WTC11 (cell line): ENCODE measurements around the gene ZNF3. TPM values are rescaled to one million over a fixed set of nuclear protein-coding genes. Genes with fewer than 3 reads are reported as not detected.

Source experiments
- ATF1 ChIP-seq: sonication (generic); formaldehyde crosslinking; IDR thresholded peaks from 2 replicates; pipeline ENCODE4 v1.8.1; 2023; ENCODE audit warnings: mild to moderate bottlenecking, moderate library complexity, missing genetic modification reagents
- ATF3 ChIP-seq: sonication (generic); formaldehyde crosslinking; conservative IDR thresholded peaks from 2 replicates; pipeline ENCODE4 v1.8.1; 2022; ENCODE audit warnings: mild to moderate bottlenecking, missing genetic modification reagents
- CDX4 ChIP-seq: fragments of 250-450 bp; sonication (Bioruptor Pico); IDR thresholded peaks from 2 replicates; pipeline ENCODE4 v1.9.0; 2021; ENCODE audit warnings: moderate library complexity, mild to moderate bottlenecking, inconsistent platforms, borderline replicate concordance
- CTCF ChIP-seq: fragments of 200-600 bp; IDR thresholded peaks from 2 replicates; pipeline ENCODE4 v1.8.0; 2022; ENCODE audit warnings: antibody characterized with exemption
- E2F5 ChIP-seq: sonication (generic); formaldehyde crosslinking; IDR thresholded peaks from 2 replicates; pipeline ENCODE4 v1.8.1; 2022; ENCODE audit warnings: mild to moderate bottlenecking, moderate library complexity, missing genetic modification reagents
- ELF4 ChIP-seq: sonication (generic); formaldehyde crosslinking; IDR thresholded peaks from 2 replicates; pipeline ENCODE4 v1.8.1; 2022; ENCODE audit warnings: low read depth, mild to moderate bottlenecking, moderate library complexity, missing genetic modification reagents
- FOXK1 ChIP-seq: sonication (generic); formaldehyde crosslinking; IDR thresholded peaks from 2 replicates; pipeline ENCODE4 v1.8.0; 2022; ENCODE audit warnings: mild to moderate bottlenecking, moderate library complexity, missing genetic modification reagents
- GABPB1 ChIP-seq: sonication (generic); formaldehyde crosslinking; IDR thresholded peaks from 2 replicates; pipeline ENCODE4 v1.8.1; 2023; ENCODE audit warnings: mild to moderate bottlenecking, missing genetic modification reagents
- GRHL2 ChIP-seq: fragments of 250-450 bp; sonication (Bioruptor Pico); IDR thresholded peaks from 2 replicates; pipeline ENCODE4 v1.8.0; 2022; ENCODE audit warnings: mild to moderate bottlenecking, moderate library complexity; ENCODE audit not compliant: insufficient replicate concordance, severe bottlenecking
- HMGA2 ChIP-seq: fragments of 250-450 bp; sonication (Bioruptor Pico); IDR thresholded peaks from 2 replicates; pipeline ENCODE4 v1.4.0; 2021; ENCODE audit warnings: mild to moderate bottlenecking, moderate library complexity
- JUN ChIP-seq: sonication (generic); formaldehyde crosslinking; IDR thresholded peaks from 2 replicates; pipeline ENCODE4 v1.8.0; 2023; ENCODE audit warnings: mild to moderate bottlenecking, missing genetic modification reagents
- KAT7 ChIP-seq: sonication (generic); formaldehyde crosslinking; IDR thresholded peaks from 2 replicates; pipeline ENCODE4 v1.8.1; 2023; ENCODE audit warnings: missing genetic modification reagents, mild to moderate bottlenecking, borderline replicate concordance
- MXD4 ChIP-seq: fragments of 250-450 bp; sonication (Bioruptor Pico); IDR thresholded peaks from 2 replicates; pipeline ENCODE4 v1.8.0; 2021; ENCODE audit warnings: mild to moderate bottlenecking, moderate library complexity, borderline replicate concordance
- MYBL2 ChIP-seq: sonication (generic); formaldehyde crosslinking; IDR thresholded peaks from 2 replicates; pipeline ENCODE4 v1.8.1; 2023; ENCODE audit warnings: mild to moderate bottlenecking, moderate library complexity, missing genetic modification reagents
- NFATC4 ChIP-seq: fragments of 250-450 bp; sonication (Bioruptor Pico); IDR thresholded peaks from 2 replicates; pipeline ENCODE4 v1.9.0; 2021; ENCODE audit warnings: mild to moderate bottlenecking
- NFE2L1 ChIP-seq: sonication (generic); formaldehyde crosslinking; IDR thresholded peaks from 2 replicates; pipeline ENCODE4 v1.8.1; 2023; ENCODE audit warnings: missing genetic modification reagents
- NFYB ChIP-seq: sonication (generic); formaldehyde crosslinking; conservative IDR thresholded peaks from 2 replicates; pipeline ENCODE4 v1.8.0; 2022; ENCODE audit warnings: low read depth, missing genetic modification reagents
- NR3C1 ChIP-seq: sonication (generic); formaldehyde crosslinking; conservative IDR thresholded peaks from 2 replicates; pipeline ENCODE4 v1.8.1; 2023; ENCODE audit warnings: low read depth, mild to moderate bottlenecking, missing genetic modification reagents
- SMAD3 ChIP-seq: sonication (generic); formaldehyde crosslinking; IDR thresholded peaks from 2 replicates; pipeline ENCODE4 v1.8.0; 2022; ENCODE audit warnings: missing genetic modification reagents, mild to moderate bottlenecking, borderline replicate concordance
- SOX15 ChIP-seq: fragments of 250-450 bp; sonication (Bioruptor Pico); IDR thresholded peaks from 2 replicates; pipeline ENCODE4 v1.9.0; 2021; ENCODE audit warnings: mild to moderate bottlenecking
- TCF7 ChIP-seq: sonication (generic); formaldehyde crosslinking; IDR thresholded peaks from 2 replicates; pipeline ENCODE4 v1.8.0; 2022; ENCODE audit warnings: mild to moderate bottlenecking, low read depth, missing genetic modification reagents, moderate library complexity
- ZBTB21 ChIP-seq: sonication (generic); formaldehyde crosslinking; IDR thresholded peaks from 2 replicates; pipeline ENCODE4 v1.8.1; 2023; ENCODE audit warnings: mild to moderate bottlenecking, missing genetic modification reagents, borderline replicate concordance
- ZNF121 ChIP-seq: sonication (generic); formaldehyde crosslinking; IDR thresholded peaks from 2 replicates; pipeline ENCODE4 v1.8.0; 2023; ENCODE audit warnings: missing genetic modification reagents
- ZNF138 ChIP-seq: sonication (generic); formaldehyde crosslinking; conservative IDR thresholded peaks from 2 replicates; pipeline ENCODE4 v1.8.1; 2022; ENCODE audit warnings: mild to moderate bottlenecking, moderate library complexity, missing genetic modification reagents
- ZNF219 ChIP-seq: sonication (generic); formaldehyde crosslinking; IDR thresholded peaks from 2 replicates; pipeline ENCODE4 v1.8.0; 2023; ENCODE audit warnings: missing genetic modification reagents, mild to moderate bottlenecking, borderline replicate concordance
- ZNF416 ChIP-seq: fragments of 250-450 bp; sonication (Bioruptor Pico); IDR thresholded peaks from 2 replicates; pipeline ENCODE4 v1.9.0; 2021; ENCODE audit warnings: mild to moderate bottlenecking, inconsistent platforms
- ZNF532 ChIP-seq: fragments of 250-450 bp; sonication (Bioruptor Pico); IDR thresholded peaks from 2 replicates; pipeline ENCODE4 v1.9.0; 2021; ENCODE audit warnings: mild to moderate bottlenecking, borderline replicate concordance
- ZNF671 ChIP-seq: fragments of 250-450 bp; sonication (Bioruptor Pico); IDR thresholded peaks from 2 replicates; pipeline ENCODE4 v1.8.0; 2021; ENCODE audit warnings: mild to moderate bottlenecking
- total RNA-seq: library from RNA; stranded (reverse); gene quantifications from 3 replicates; pipeline ENCODE4 v1.2.3, GENCODE V29; 2021

Gene ZNF3
- total RNA-seq, 1 experiment from 2014 or later = 48.3 TPM

GRCh38 chr7:100126239-100126930, 44.9 kb upstream of the ZNF3 start (continued):
- no peak for TF ChIP-seq HMGA2 (CRISPR knock-in tag)
- TF ChIP-seq NFE2L1 = 0 out of 2 replicates have a peak, but pooled peaks have one; percentile 47
- TF ChIP-seq SMAD3 = no peak; the same call in 1 of the 2 replicates
- no peak for TF ChIP-seq ZNF671 (CRISPR knock-in tag)
- no peak for TF ChIP-seq ZNF219 (CRISPR knock-in tag)
- no peak for TF ChIP-seq ELF4 (CRISPR knock-in tag)
- no peak for TF ChIP-seq JUN (CRISPR knock-in tag)
- TF ChIP-seq NR3C1 (CRISPR knock-in tag) = no peak
- peak; percentile 54; the same call in 1 of the 2 replicates for TF ChIP-seq ZNF121
- TF ChIP-seq GRHL2 (CRISPR knock-in tag) = no peak
- no peak for TF ChIP-seq ZNF138 (CRISPR knock-in tag)
- no peak for TF ChIP-seq NFATC4
- no peak for TF ChIP-seq MXD4 (CRISPR knock-in tag)
- TF ChIP-seq CDX4 (CRISPR knock-in tag) = no peak
- 0 out of 2 replicates have a peak, but pooled peaks have one; percentile 53 for TF ChIP-seq E2F5 (CRISPR knock-in tag)
- TF ChIP-seq MYBL2 (CRISPR knock-in tag) = no peak
- TF ChIP-seq ATF1 (CRISPR knock-in tag) = no peak
- TF ChIP-seq GABPB1 (CRISPR knock-in tag) = no peak
- TF ChIP-seq ATF3 (CRISPR knock-in tag) = no peak
- no peak for TF ChIP-seq ZBTB21
- TF ChIP-seq ZNF416 = no peak
- 0 out of 2 replicates have a peak, but pooled peaks have one; percentile 13 for TF ChIP-seq FOXK1 (CRISPR knock-in tag)
- 0 out of 2 replicates have a peak, but pooled peaks have one; percentile 7 for TF ChIP-seq NFYB (CRISPR knock-in tag)
- TF ChIP-seq KAT7 = no peak; the same call in 1 of the 2 replicates
- TF ChIP-seq ZNF532 (CRISPR knock-in tag) = no peak
- no peak for TF ChIP-seq CTCF
- TF ChIP-seq TCF7 (CRISPR knock-in tag) = no peak
- no peak for TF ChIP-seq SOX15 (CRISPR knock-in tag)
